ENCODE results near the gene PCDHGA1.

PCDHGA1 gene

GRCh38 chr5:141534492-141535213, 204.3 kb downstream of the PCDHGA1 start:
- DNase-seq (ENCODE audit: low spot score): no peak

GRCh38 chr5:141543053-141543452, 212.7 kb downstream of the PCDHGA1 start:
- no peak for DNase-seq (ENCODE audit: low spot score)

GRCh38 chr5:141547488-141547887, 217.2 kb downstream of the PCDHGA1 start:
- DNase-seq (ENCODE audit: low spot score): no peak

DNA sequence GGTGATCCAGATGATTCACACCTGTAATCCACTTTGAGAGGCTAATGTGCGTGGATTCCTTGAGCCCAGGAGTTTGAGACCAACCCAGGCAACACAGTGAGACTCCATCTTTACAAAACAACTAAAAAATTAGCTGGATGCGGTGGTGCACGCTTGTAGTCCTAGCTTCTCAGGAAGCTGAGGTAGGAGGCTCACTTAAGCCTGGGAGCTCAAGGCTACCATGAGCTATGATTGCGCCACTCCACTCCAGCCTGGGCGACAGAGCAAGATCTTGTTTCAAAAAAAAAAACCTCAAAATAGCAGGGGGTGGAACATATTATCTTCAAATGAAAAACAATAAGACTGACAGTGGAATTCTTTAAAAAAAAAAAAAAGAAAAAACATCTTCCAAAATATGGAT, 217.6 kb downstream of the PCDHGA1 start:
- DNase-seq (ENCODE audit: low spot score): no peak

- peak; percentile 78 for DNase-seq (ENCODE audit: low spot score)
Measured at GRCh38 chr5:141557681-141558136, 227.4 kb downstream of the PCDHGA1 start.

DNA sequence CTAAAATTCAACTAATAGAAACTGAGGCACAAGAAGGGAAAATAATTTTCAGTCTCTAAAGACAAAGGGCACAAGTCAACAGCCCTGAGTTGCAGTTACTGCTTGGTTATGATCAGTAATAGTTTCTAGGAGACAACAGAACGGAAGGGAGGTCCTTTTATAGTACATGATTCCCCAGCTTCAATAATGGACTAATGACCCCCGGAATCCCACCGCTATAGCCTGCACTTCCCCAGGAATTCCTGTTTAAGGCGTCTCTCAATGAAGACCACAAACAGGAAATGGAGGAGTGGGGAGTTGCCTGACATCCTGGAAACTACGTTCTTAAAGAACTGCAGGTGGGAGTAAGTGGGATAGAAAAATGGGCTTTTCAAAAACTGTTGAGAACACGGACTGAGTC, 227.8 kb downstream of the PCDHGA1 start:
- no peak for DNase-seq (ENCODE audit: low spot score)

DNA sequence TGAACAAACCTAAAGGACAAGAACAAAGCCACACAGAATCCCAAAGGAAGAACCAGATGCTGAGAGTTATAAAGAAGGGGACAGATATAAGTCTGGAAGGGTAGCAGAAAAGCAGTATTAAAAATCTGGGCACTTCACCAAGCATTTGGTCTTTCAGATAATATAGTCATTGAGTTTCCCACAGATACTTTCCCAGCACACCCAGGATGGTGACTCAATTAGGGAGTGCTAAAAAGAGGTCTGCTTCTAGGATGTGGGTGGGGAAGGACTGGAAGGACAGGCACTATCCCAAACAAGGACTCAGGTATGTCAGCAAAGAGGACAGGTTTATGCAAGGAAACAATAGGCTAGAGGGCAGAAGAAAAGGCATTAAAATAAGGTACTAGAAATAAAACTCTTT, 229.1 kb downstream of the PCDHGA1 start:
- DNase-seq (ENCODE audit: low spot score): peak; percentile 57

DNA sequence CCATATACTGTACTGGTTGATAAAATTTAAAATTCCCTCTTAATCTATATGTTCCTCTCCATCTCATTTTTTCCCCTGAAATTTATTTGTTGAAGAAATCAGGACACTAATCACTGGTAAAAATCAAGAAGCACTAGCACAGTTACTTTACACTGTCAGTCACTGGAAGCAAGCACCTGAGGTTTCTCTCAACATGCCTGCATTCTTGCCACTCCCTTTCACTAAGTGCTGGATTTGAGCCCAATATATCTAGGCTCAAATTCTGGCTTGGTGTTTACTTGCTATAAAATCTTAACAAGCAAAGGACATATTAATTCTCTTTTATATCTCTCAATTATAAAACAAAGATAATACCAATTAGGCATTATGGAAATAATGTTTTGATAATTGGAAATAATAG, 229.8 kb downstream of the PCDHGA1 start:
- DNase-seq (ENCODE audit: low spot score): peak; percentile 79

DNA sequence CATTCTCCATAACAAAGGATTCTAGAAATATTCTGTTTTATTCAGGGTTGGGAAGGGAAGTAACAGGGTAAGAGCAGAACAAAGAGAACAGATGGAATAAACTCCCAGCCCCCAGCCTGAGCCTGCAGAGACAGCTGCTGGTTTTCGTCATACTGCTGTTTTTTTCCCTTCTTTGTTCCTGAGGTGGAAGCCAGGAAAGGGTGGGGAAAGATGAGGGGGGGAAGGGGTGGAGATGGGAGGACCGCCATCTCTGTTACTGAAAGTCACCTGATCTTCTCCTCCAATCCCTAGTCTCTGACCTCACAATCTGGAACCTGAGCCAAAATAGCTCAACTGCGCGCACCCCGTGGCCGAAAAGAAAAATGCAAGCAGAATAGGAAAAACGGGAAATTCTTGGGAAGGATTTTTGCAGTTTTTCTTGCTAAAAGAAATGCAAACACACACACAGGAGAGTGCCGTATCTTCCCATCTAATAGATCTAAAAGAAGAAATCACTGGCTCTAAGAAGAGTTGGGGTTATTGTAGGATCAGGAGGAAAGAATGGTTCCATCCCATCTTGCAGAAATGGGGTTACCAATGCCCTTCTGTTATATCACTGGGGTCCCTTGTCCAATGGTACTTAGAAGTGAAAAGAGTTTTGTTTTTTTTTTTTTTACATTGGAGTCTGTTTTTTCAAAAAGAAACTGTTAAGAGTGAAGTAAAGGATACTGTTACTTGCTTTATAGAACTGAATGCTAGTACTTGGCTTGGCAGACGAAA, 230.6 kb downstream of the PCDHGA1 start:
- DNase-seq (ENCODE audit: low spot score): peak; percentile 99
